HK-2 (cell line): ENCODE data around the gene SNHG17.
"Not testable (repeated sequence)": the region's sequence is repeated elsewhere in the genome, so short reads cannot be mapped to it uniquely, and the experiment has no call there.

Source experiments
- DNase-seq: peaks from one replicate; pipeline ENCODE4 v3.0.0-alpha.2; 2018; ENCODE audit not compliant: unreplicated experiment

SNHG17 gene

DNA sequence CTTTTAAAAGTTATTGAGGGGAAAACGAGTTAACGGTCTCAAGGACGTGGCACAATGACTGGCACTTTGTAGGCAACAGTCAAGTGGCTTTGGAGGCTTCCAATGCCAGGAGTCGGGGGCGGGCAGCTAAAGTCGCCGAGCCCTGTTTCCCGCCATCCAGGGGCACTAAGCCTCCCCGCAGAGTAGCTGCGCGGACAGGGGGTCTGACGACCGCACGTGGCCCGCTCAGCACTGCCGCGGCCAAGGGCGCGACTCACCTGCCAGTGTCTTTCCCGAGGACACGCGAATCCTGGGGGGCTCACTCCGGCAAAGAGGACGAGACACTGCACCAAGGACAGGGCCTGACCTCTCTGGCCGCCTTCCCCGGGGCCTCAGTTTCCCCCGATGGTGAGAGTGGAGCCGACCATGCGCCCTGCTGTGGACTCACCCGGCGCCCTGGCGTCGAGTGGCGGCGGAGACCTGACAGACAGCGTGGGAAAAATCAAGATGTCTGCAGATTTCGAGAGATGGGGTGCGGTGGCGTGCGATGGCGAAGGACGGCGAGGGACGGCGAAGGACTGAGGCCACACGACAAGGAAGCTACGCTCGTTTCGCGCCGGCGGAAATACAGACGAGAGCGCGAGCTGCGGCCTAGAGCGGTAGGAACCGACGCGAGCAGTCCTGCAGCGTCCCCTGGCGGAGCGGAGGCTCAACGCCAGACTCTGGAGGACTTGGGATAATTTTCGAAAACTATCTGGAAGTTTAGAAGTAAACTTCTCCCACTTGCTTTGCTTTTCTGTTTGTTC, at the start of gene SNHG17:
TSS of gene SNHG17 (minus strand) at position 559 of the 785 bp plus-strand sequence.
- DNase-seq: peak; percentile 93

DNA sequence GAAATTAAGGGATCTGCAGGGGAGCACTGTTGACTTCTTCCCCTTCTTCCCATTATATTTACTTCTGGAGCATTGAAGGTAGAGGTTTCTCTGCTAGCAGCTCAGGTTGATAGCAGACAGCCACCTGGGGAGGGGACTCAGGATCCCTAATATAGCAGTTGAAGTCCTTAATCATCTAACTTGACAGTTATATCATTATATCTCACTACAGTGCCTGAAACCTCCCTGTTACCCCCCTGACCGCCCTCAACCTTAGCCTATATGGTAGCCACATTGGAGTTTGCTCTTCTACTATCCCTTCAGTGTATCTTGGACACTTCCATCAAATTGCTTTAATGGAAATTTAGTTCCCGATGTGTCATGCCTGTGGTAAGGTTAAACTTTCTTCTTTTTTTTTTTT, 44.5 kb upstream of the SNHG17 start:
- DNase-seq: no peak

- DNase-seq: no peak
Measured at GRCh38 chr20:38477747-38478146, 42.6 kb upstream of the SNHG17 start.

- no peak for DNase-seq
Measured at GRCh38 chr20:38473367-38473795, 38.3 kb upstream of the SNHG17 start.

GRCh38 chr20:38472513-38473366, 37.6 kb upstream of the SNHG17 start, which contains the start of gene RALGAPB:
RALGAPB (plus strand) TSS chr20:38472843; CDS start chr20:38488433, 15,590 bp downstream.
- peak; percentile 100 for DNase-seq

DNA sequence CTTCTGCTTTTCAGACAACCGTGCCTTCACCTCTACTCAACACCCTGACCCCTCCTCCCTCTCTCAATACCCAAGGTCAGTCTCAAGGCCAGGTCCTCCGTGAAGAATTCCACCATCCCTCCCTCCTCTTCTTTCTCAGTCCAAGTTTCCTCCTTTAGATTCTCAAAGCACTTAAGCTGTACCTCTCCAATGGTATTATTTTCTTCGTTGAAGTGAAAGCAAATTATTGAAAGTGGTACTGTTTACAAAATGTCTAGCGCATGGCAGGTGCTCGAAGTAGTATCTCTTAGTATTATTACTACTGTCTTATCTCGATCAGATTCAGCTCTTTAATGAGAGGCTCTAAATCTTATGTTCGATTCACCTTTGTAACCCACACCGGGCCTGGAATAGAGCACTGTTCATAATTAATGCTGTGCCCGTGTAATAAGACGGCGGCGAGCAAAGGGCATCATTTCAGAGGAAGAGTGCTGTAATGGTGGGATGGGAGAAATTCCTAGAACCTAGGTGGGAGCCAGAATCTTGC, 36.9 kb upstream of the SNHG17 start:
- DNase-seq: no peak

DNA sequence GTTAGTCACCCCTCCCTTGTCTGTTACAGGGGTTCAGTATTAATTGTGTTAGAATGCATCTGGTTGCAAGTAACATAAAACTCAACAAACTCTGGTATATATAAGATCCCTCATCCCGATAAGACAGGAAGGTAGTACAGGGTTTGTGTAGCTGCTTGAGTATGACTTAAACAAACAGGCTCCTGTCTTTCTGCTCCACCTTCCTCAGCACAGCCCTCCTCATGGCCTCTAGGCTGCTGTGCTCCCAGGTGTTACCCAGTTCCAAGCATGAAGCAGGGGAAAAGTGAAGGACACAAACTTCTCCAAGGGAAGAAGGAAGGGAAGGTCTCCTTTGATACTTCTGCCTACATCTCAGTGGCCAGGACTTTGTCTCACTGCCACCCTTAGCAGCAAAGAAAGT, 36.1 kb upstream of the SNHG17 start:
- no peak for DNase-seq

DNA sequence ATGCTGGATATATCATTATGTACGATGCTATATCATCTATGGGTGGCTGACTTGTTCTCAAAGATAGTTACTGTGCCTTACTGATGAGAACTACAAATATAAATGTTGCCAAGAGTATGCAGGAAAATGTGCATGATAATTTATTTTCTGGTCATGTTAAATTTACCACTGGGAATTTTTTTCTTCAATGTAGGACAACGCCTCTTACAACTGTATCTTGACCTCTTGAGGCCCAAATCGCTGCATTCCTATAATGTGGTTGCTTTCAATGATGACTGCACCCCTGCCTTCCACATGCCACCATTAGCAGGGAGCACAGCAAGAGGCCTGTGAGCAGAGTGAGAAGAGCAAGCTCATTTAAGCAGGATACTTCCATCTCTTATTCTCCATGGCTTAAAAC, 31.9 kb upstream of the SNHG17 start:
- no peak for DNase-seq

DNA sequence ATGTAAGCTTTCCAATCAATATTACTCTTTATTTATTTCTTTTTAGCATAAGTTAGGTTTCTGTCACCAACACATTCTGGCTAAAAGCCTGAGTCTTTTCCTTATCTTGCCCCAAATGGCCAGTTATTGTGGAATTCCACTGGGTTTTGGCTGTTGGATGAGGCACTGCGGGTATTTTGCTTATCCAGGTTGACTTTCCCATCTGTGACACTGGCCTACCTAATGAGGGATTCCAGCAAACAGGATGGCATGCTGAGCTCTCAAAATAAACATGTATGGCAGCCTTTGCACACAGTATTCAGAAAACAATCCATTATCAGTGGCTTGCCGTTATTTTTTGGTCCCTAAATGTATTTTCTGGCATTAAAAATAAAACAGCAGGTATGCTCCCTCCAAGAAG, 31.0 kb upstream of the SNHG17 start:
- DNase-seq: no peak

DNA sequence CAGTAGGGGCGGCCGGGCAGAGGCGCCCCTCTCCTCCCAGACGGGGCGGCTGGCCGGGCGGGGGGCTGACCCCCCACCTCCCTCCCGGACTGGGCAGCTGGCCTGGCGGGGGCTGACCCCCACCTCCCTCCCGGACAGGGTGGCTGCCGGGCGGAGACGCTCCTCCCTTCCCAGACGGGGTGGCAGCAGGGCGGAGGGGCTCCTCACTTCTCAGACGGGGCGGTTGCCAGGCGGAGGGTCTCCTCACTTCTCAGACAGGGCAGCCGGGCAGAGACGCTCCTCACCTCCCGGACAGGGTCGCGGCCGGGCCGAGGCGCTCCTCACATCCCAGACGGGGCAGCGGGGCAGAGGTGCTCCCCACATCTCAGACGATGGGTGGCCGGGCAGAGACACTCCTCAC, 26.4 kb upstream of the SNHG17 start:
- not testable (repeated sequence) for DNase-seq

GRCh38 chr20:38461167-38461566, 26.0 kb upstream of the SNHG17 start:
- DNase-seq: not testable (repeated sequence)

GRCh38 chr20:38460631-38461030, 25.5 kb upstream of the SNHG17 start:
- not testable (repeated sequence) for DNase-seq

DNA sequence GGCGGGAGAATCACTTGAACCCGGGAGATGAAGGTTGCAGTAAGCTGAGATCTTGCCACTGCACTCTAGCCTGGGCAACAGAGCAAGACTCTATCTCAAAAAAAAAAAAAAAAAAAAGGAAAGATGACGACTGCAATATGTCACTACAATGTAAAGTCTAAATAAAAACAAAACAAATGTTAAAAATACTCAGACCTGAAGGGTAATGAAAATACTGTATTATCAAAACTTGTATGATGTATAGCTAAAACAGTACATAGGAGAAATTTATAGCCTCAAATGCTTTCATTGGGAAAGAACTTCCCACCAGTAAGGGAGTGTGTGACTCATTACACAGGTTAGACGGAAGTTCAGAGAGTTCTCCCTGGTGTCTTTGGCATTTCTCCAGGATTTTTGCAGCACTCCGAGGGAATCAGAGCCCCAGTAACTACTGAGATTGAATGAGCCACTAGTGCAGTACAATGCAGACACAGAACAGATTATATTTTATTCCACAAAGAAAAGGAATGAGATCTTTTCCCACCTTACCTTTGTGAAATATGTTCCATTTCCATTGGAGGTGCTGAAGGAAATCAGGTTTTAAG, 25.0 kb upstream of the SNHG17 start:
- DNase-seq: peak; percentile 46

DNA sequence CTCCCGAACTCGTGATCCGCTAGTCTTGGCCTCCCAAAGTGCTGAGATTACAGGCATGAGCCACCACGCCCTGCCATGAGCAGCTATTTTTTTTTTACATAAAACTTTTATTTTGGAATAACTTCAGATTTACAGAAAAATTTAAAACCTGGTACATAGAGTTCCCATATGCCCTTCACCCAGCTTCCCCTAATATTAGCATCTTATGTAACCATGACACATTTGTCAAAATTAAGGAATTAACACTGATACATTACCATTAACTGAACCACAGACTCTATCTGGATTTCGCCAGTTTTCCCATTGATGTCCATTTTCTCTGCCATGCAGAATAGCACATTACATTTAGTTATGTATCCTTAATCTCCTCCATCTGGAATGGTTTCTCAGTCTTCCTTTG, 23.2 kb upstream of the SNHG17 start:
- DNase-seq: no peak

DNA sequence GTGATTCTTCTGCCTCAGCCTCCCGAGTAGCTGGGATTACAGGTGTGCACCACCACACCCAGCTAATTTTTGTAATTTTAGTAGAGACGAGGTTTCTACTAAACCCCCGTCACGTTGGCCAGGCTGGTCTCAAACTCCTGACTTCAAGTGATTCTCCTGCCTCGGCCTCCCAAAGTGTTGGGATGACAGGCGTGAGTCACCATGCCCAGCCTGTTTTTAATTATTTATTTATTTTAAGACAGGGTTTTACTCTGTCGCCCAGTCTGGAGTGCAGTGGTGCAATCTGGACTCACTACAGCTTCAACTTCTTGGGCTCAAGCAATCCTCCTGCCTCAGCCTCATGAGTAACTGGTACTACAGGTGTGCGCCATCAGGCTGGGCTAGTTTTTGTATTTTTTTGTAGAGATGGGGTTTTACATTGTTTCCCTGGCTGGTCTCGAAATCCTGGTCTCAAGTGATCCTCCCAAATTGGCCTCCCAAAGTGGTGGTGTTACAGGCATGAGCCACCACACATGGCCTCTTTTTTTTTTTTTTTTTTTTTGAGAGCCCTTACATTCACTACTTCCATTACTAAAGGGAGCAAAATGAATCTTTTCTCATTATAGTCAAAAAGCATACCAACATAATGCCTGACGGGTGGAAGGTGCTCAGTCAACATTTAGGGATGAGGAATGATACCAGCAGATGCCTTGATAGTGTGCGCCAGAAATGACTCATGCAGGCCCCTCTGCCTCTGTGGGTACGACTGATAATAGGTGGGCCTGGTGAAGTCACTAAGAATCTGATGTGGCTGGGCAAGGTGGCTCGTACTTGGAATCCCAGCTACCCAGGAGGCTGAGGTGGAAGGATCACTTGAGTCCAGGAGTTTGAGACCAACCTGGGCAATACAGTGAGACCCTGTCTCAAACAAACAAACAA, 19.7 kb upstream of the SNHG17 start:
- no peak for DNase-seq

DNA sequence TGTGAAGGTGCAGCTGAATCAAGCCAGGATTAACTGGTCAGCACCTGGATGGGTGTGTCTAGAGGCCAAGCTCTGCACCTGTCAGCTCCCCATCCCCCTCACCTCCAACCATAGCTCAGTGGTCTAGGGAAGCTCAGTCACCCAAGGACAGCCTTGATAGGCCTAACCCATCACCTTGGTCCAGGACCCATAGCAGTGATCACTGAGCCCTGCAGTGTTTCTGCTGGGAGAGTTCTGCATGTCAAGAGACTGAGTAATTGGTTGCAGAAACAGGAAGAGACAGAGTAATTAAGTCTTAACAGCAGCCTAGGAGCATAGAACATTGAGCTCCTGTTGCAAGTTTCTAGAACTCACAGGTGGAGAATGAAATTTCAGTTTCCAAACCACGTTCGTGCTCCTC, 18.8 kb upstream of the SNHG17 start:
- DNase-seq: no peak

GRCh38 chr20:38452880-38453624, 17.9 kb upstream of the SNHG17 start:
- DNase-seq: peak; percentile 56

GRCh38 chr20:38450412-38450975, 15.4 kb upstream of the SNHG17 start:
- DNase-seq: peak; percentile 63

- no peak for DNase-seq
Measured at GRCh38 chr20:38449046-38449445, 13.9 kb upstream of the SNHG17 start.
